HG03520 (cell line): ENCODE measurements around the gene SORT1.
A peak's percentile ranks its signal among the peaks of the same experiment; 100 is the strongest.
"Not testable (repeated sequence)": the region's sequence is repeated elsewhere in the genome, so short reads cannot be mapped to it uniquely, and the experiment has no call there.

ENCODE experiments used
- ATAC-seq: cut with Tn5 transposase; IDR thresholded peaks from one replicate; pipeline ENCODE4 v1.9.1; 2021; ENCODE audit warnings: mild to moderate bottlenecking, moderate library complexity; ENCODE audit not compliant: unreplicated experiment

Gene SORT1

DNA sequence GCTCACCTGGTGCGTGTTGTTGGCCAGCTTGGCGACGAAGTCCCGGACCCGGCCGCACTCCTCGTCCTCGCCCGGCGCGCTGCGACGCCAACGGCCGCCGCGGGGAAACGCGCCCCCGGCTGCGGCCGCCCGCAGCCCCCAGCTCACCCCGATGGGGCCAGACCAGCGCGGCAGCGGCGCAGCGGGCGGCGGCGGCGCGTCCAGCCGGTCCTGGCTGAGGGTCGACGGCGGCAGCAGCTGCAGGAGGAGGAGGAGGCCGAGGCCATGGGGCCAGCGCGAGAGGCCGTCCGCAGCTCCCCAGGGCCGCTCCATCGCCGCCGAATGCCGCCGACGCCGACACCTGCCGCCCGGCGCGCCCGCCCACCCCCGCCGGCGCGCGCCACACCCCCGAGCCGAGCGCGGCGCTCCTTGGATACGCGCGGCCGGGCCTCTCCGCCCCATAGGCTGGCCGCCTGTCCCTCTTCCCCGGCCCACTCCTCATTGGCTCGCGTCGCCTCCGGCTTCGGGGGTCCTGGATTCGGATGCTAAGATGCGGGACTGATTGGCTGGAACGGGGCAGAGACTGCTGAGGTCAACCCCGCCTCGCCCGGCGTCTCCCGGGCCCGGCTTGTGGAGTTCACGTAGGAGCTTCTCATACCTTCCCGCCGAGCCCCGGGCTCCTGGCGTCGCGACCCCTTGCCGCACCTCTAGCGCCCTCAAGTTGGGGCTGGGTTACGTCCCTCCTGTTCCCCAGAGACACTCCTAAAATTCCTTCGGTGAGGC lies at the start of gene SORT1:
Gene SORT1 (minus strand): TSS at position 338 of the 762 bp plus-strand sequence. CDS start 26 bp downstream, at position 312.
- ATAC-seq = peak; percentile 66

DNA sequence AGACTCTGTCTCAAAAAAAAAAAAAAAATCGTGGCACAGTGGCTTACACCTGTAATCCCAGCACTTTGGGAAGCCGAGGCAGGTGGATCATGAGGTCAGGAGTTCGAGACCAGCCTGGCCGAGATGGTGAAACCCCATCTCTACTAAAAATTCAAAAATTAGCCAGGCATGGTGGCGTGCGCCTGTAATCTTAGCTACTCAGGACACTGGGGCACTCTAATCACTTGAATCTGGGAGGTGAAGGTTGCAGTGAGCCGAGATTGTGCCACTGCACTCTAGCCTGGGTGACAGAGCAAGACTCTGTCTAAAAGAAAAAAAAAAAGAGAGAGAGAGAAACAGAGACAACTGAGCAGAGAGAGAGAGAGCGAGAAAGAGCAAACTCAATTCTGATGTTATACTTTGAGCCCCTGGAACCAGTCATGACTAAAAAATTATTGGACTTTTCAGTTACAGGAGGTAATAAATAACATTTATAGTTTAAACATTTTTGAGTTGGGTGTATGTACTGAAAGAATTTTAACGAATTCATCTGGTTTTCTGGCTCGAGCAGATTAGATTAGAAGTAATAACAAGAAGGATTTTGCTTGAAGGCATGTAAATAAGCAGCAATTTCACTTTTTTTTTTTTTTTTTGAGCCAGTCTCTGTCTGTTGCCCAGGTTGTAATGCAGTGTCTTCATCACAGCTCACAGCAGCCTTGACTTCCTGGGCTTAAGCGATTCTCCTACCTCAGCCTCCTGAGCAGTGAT lies 48.4 kb upstream of the SORT1 start:
- not testable (repeated sequence) for ATAC-seq

DNA sequence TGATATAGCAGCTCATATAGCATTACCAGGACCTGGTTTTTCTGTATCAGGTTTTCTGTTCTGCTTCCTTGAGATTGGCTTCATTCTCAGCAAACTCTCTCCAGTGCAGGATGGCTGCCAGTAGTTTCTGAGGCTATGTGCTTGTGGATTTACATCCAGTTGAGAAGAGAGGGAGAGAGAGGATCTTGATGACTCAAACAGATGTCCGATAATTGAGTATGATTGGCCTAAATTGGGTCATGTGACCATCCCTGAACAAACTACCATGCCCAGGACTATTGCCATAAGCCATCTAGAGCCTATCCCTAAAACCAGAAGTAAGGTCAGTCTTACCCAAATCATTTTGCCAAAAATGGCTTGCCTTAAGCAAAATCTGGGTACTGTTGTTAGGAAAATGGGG lies 46.6 kb upstream of the SORT1 start:
- no peak for ATAC-seq

DNA sequence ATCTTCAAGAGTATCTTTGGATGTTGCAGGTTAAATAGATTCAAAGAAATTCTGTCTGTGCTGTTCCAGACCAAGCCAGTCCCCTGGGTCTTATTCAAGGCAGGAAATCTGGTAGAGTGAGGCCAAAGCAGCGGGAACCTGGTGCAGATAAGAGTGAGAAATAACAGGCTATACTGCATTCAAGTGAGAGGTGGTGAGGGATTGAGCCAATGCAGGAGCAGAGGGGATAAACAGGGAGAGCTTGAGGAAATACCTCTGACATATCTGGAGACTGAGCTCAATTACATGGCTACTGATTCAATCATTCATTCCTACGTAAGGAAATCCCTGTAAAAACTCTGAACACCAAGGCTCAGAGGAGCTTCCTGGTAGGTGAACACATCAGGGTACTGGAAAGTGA lies 45.8 kb upstream of the SORT1 start:
- ATAC-seq = no peak

DNA sequence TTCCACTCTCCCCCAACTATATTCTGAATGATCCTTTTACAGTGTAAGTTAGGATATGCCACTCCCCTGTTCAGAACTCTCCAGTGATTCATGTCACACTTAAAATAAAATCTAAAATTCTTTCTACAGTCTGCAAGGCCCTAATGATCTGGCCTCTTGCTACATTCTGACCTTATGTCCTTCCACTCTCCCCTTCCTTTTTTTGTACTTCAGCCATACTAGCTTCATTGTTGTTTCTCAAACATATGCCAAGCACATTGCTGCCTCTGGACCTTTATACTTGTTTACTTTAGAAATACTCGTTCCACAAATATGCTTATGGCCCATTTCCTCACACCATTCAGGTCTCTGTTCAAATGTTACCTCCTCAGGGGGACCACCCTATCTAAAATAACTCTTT lies 43.4 kb upstream of the SORT1 start:
- ATAC-seq = no peak

DNA sequence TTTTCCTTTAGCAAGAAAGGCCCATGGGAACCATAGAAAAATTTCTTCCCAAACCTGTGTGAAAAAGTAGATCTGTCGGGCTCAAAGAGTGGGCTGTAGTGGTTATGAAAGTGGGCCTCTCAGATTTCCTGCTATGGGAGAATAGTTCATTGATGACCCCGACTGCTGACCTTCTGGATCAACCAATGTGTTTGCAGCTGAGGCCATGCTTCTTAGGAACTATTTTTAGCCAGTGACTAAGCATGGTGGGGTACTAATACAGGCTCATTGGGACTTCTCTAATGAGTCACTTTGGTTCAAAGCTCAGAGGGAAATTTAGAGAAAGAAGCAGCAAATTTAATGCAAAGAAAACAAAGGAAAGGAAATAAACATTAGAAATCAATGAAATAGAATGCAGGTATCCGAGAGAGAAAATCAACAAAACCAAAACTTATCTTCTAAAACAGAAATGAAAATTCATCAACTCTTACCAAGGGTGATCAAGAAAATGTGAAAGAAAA lies 41.1 kb upstream of the SORT1 start:
- ATAC-seq = no peak

DNA sequence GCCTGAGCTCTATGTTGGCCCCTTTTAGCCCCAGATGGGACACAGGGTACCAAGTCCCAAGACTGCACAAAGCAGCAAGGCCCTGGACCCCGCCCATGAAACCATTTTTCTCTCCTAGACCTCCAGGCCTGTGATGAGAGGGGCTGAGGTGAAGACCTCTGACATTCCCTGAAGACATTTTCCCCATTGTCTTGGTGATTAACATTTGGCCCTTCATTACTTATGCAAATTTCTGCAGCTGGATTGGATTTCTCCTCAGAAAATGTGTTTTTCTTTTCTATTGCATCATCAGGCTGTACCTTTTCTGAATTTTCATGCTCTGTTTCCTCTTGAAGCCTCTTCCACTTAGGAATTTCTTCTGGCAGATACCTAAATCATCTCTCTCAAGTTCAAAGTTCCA lies 36.8 kb upstream of the SORT1 start:
- ATAC-seq = no peak

DNA sequence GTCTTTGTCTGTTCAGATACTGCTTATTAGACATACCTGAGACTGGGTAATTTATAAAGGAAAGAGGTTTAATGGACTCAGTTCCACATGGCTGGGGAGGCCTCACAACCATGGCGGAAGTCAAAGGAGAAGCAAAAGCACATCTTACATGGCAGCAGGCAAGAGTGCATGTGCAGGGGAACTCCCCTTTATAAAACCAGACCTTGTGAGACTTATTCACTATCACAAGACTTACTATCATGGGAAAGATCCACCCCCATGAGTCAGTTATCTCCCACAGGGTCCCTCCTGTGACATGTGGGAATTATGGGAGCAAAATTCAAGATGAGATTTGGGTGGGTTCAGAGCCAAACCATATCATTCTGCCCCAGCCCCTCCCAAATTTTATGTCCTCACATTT lies 35.6 kb upstream of the SORT1 start:
- no peak for ATAC-seq

DNA sequence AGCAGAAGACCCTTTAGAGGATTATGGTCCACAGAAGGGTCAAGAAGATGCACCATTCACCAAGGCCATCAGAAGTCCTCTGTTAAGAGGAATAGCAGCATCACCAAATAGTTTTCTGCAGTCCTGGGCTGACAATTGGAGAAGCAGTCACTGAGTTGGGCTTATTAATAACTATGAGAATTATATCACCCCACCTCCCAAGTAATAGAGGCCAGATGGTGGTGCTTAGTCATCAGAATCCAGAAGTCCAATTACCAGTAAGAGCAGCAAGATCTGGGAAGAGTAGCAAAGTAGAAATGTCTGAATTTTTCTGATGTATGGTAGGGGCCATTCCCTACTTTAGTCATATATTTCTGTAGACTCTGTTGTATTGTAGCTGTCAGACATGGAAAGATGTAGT lies 34.6 kb upstream of the SORT1 start:
- no peak for ATAC-seq

DNA sequence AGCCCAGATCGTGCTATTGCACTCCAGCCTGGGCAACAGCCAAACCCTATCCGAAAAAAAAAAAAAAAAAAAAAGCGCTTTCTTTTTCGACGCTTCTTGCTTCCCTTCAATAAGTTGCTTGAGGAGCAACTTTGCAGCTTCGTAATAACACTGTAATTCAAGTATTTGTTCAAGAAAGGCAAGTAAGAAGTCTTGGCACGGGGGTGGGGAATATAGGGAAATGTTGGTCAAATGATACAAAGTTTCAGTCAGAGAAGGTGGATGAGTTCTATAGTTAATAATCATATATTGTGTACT lies 29.4 kb upstream of the SORT1 start:
- ATAC-seq = no peak

DNA sequence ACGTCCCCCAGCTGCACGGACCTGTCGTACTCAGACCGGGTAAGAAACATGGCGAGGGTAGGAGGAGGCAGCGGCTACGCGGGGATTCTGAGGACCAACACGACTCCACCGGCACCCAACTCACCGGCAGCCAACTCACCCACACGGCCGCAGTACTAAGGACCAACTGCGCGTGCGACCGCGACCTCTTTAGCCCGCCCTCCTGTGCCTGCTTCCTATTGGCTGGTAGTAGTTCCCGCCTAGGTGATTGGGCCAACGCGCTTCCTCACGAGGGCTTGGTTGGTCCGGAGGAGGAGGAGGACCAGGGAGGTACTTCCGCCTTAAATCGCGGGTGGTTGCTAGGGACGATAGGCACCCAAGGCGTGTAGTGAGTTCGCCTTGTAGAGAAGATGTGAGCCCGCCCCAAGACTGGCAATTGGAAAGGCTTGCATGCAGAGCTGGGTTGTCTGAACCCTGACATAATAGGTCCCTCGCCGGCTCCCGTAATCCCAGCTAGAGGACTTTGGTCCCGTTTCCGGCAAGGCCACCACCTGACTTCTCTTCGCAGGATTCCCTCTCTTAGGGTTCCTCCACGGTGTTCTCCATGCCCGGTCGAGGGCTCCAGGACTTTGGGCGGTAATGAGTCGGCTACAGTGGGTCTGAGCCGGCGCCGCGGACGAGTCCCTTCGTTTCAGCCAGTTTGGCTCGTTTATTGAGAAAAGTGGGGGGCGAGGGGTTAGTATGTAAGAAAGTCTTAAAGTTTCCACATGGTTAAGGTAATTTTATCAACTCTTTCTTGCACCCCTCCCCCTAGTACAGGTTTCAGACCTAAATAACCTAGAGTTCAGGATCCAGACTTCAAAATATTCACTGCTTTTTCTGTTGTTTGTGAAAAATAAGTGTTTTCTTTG lies 28.8 kb upstream of the SORT1 start, which contains the start of gene PSMA5:
Gene PSMA5 (minus strand): TSS at position 168 of the 890 bp plus-strand sequence. CDS start 118 bp downstream, at position 50.
- ATAC-seq = peak; percentile 94

DNA sequence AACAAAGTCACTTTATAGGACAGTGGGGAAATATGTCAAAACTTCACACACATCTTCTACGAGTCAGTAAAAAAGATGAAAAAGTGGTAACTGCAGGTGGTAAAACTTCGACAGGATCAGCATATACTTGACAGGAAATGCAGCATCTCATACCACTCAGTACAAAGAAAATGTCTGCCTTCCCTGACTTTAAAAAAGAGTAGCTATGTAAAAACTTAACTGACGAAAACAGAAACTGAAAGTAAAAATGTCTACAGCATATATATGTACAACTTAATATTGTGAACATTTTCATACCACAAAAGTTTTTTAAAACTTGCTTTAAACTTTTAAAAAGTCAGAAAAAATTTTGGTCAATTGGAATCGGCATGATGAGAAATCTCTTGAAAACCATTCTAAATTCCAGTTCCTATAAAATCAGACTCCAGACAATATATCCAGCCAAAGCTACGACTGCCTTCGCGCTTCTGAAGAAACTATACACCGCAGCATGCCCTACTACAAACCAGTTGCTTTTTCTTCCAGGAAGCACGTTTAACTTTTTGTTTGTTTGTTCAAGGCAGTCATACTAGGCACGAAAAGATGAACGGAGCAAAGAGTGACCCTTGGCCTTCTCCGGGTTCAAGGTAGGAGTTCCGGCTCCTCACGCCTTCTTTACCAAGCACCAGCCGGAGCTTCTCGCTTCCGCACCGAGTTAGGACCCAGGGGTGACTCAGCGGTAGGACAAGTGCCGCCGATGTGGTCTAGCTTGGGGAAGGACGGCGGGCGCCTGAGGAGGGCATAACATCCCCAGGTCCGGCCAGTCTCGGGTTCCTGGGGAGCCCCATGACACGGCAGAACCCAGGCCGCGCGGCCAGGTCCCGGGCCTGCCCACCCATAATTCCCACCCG lies 27.9 kb upstream of the SORT1 start:
- peak; percentile 25 for ATAC-seq

DNA sequence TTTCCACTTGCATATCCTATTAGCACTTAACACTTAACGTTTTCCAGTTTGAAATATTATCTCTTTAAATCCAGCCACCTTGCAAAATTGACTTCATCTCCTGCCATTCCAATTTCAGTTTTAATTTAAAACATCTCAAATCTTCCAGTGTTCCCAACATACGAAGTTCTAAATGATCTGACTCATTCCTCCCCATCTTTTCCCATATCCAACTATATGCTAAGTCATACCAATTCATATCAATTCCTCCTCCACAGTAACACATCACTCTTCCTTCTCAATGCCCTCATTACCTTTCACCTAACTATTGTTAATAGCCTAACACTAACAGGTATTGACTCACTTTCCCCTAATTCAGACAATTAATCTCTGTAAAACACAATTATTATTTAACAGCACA lies 25.8 kb upstream of the SORT1 start:
- no peak for ATAC-seq

DNA sequence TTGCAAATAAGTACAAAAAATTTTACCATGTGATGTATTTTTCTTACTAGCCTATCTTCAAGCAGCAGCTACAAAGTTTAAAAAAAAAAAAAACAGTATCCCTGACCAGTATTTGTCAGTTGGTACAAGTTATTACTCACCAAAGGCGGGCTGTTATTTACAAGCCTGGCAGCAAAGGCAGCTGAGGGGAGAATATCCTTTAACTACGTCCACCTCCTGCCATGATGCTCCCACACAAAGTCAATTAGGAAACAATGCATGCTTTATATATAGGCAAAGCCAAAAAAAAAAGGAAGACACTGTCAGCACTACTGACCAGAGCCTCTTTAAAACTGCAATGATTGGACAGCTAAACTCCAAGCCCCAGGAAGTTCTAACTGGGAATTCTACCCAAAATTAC lies 14.8 kb upstream of the SORT1 start:
- ATAC-seq = no peak

DNA sequence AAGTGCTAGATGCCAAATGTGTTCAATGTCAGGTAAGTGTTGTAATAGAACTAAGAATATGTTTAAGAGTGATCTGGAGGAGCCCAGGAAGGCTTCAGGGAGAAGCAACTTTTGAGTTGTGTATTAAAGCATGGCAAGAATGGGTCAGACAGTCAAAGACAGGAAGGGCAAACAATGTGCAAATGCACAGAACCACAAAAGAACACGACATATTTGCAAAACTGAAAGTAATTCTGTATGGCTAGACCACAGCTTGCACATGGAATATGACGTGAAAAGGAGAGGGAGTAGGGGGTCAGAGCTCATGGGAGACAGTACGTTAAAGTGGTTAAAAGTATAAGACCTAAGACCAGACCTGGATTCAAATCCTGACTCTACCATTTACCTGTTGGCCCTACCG lies 7.1 kb upstream of the SORT1 start:
- ATAC-seq = no peak

DNA sequence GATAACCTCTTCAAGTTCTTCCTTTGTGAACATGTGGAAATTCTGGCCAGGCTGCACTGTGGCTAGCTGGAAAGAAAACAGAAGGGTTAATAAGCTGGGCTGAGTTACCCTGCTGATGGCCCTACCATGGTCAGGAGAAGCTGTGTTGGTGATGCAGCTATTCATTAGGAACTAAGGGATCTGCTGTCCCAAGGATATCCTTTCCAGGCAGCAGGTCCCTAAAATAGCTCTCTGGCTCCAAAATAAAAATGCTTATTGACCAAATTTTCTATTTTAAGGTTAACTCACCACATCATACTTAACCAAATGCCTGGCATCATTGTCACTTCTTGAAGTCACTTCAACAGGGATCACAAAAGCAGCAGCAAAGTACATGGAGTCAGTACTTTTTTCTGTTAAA lies 4.3 kb upstream of the SORT1 start:
- no peak for ATAC-seq

DNA sequence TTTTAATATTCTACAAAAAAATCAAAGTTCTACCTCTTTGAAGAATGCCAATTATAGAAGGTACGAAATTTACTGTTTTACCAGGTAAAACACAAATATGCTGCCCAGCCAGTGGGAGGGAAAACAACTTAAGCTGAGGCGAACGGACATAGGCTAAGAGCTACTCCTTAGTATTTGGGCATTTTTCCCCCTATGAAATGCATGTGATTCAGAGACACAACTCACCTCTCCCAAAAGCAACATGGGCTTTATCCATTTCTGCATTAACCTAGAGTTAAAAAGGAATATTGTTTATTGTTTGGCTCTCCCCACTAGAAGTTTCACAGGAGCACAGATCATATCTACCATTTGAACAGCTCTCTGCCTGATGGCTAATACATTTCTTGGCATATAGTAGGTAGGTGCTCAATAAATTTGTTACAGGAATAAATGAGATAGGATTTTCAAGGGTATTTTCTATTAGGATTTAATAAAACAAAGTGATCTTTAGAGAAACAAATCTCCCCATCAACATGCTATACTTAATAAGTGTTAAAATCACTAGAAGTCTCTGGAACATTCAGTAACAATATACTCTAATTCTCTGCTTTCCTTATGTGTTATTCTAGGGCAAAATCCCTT lies 2.4 kb upstream of the SORT1 start:
- ATAC-seq = no peak

DNA sequence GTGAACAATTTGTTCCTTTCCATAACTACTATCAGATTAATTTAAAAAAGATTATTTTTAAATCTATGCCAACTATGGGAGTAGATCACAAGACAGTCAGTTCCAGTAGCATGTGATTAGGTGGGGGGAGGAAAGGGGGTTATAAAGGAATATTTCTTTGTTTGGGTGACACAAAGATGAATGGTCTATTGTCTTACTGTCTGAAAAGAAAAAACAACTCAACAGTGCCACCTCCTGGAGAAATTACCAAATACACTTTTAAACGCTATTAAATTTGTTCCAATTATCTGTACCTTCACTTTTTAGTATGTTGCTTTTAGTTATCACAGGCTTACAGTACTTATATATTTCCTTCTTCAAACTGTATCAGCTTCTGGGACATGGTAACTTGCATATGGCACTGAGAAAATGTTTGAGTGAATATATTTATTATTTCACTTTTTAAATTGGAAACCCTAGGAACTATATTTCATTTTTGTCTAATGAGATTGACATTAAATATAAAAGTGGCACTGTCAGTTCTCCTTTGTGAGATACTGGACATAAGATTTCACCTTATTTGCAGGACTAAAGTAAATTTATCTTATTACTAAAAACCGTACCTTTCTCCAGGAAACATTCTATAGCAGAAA lies 1.7 kb upstream of the SORT1 start:
- no peak for ATAC-seq
